Activated CD8-positive, alpha-beta memory T cell treated with anti-CD3 and anti-CD28 coated beads, Interleukin-2, amount 10 ng/mL, durations not matched to agents 7 days and 5 days (primary cell): Measurements from ENCODE around the gene FGD5. TPM values are rescaled to one million over a fixed set of nuclear protein-coding genes. Genes with fewer than 3 reads are reported as not detected.

Experiments used
- ATAC-seq: fragments of 150-1000 bp; cut with Tn5 transposase; one replicate; pipeline ENCODE4 v1.10.0; 2021; ENCODE audit warnings: moderate library complexity
- CTCF ChIA-PET: fragments of 350-600 bp; sonication (Branson Sonifier 250); formaldehyde crosslinking; loops from one replicate; lab custom pipeline; 2021; ENCODE audit warnings: antibody characterized with exemption; lab: Charles Lee
- DNase-seq: peaks from one replicate; pipeline ENCODE4 v3.0.0-alpha.2; 2020
- H3K27ac Mint-ChIP-seq: one replicate; pipeline ENCODE4 v1.8.0; 2021; ENCODE audit warnings: mild to moderate bottlenecking, mixed read lengths
- H3K27me3 Mint-ChIP-seq: one replicate; pipeline ENCODE4 v1.8.0; 2021; ENCODE audit warnings: mixed read lengths
- H3K36me3 Mint-ChIP-seq: one replicate; pipeline ENCODE4 v1.8.0; 2021; ENCODE audit warnings: mild to moderate bottlenecking, mixed read lengths
- H3K4me1 Mint-ChIP-seq: one replicate; pipeline ENCODE4 v1.8.0; 2021; ENCODE audit warnings: mixed read lengths
- H3K4me3 Mint-ChIP-seq: one replicate; pipeline ENCODE4 v1.8.0; 2021; ENCODE audit warnings: mild to moderate bottlenecking, moderate library complexity, mixed read lengths
- H3K9me3 Mint-ChIP-seq: one replicate; pipeline ENCODE4 v1.8.0; 2022; ENCODE audit warnings: low read depth, mixed read lengths
- total RNA-seq, 2 experiments: library from RNA; stranded (reverse); gene quantifications; one replicate each; pipeline ENCODE4 v1.2.3, GENCODE V29; 2021

FGD5 gene
- total RNA-seq, 2 experiments from 2014 or later = not detected

- CTCF ChIA-PET = interaction anchor here (1.1 to 1.6 kb wide), 2 partner anchors 127 to 159 kb away, joined by 3 to 5 read pairs; no protein-coding TSS in a partner anchor
- Mint-ChIP-seq H3K4me3 (no peak overlapping the region), H3K4me1 (no peaks in the 10 kb centered on the region), H3K9me3 (no peaks in the 10 kb centered on the region), H3K36me3 (no peaks in the 10 kb centered on the region), H3K27me3 (peaks cover 34% of the 10 kb centered on the region), H3K27ac (no peak overlapping the region)
- no peak for DNase-seq
- no peak for ATAC-seq
Measured at GRCh38 chr3:14794435-14794834, 24.3 kb upstream of the FGD5 start.

GRCh38 chr3:14795996-14796395, 22.8 kb upstream of the FGD5 start:
- Mint-ChIP-seq H3K27ac (no peak overlapping the region), H3K4me3 (no peak overlapping the region), H3K27me3 (peaks cover 28% of the 10 kb centered on the region), H3K9me3 (no peaks in the 10 kb centered on the region), H3K36me3 (no peaks in the 10 kb centered on the region), H3K4me1 (no peaks in the 10 kb centered on the region)
- DNase-seq (no peak), ATAC-seq (no peak)
- CTCF ChIA-PET = interaction anchor here (1.6 kb wide), 1 partner anchor 125 kb away, joined by 3 read pairs; no protein-coding TSS in a partner anchor

DNA sequence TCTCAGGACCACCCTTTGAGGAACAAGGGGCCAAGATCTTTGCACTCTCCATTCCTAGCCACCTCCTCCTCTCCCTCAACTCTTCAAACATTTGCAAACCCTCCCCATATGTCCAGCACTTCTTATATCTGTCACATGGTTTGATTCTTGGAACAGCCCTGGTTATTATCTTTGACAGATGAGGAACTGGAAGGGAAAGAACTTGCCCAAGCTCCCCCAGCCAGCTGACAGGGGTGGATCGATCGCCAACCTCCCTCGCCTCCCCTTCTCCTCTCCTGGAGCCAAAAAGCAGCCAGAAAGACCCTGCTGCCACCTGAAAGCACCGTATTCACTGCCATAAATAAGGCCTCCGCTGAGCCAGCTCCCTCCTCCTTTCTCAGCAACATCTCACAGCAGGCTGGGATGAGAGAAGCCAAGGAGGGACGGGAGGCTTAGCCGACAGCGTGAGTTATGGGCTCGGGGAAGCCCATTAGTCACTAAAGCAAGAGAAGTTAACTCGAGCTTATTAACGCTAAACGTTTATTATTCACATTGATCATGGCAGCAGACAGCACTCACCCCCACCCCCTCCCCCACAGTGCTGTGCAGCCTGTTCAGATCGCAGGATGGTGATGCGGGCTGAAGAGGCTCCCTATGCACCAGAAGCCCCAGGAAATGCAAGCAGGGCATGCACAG, 22.2 kb upstream of the FGD5 start:
- CTCF ChIA-PET = no interaction called here
- DNase-seq (no peak), ATAC-seq (no peak)
- Mint-ChIP-seq H3K27ac (no peak overlapping the region), H3K4me3 (no peak overlapping the region), H3K27me3 (peaks cover 23% of the 10 kb centered on the region), H3K36me3 (no peaks in the 10 kb centered on the region), H3K4me1 (no peaks in the 10 kb centered on the region), H3K9me3 (no peaks in the 10 kb centered on the region)

- no peaks in the 10 kb centered on the region for H3K36me3 Mint-ChIP-seq
- ATAC-seq = no peak
- H3K27me3 Mint-ChIP-seq = peaks cover 26% of the 10 kb centered on the region
- H3K4me3 Mint-ChIP-seq = no peak overlapping the region
- no peaks in the 10 kb centered on the region for H3K9me3 Mint-ChIP-seq
- no peak for DNase-seq
- H3K27ac Mint-ChIP-seq = no peak overlapping the region
- CTCF ChIA-PET = interaction anchor here (1.9 kb wide), 1 partner anchor 17 kb away, joined by 4 read pairs; no protein-coding TSS in a partner anchor
- H3K4me1 Mint-ChIP-seq = no peaks in the 10 kb centered on the region
Measured at GRCh38 chr3:14797731-14798130, 21.0 kb upstream of the FGD5 start.

- no peak for DNase-seq
Measured at GRCh38 chr3:14798231-14798630, 20.5 kb upstream of the FGD5 start.

DNA sequence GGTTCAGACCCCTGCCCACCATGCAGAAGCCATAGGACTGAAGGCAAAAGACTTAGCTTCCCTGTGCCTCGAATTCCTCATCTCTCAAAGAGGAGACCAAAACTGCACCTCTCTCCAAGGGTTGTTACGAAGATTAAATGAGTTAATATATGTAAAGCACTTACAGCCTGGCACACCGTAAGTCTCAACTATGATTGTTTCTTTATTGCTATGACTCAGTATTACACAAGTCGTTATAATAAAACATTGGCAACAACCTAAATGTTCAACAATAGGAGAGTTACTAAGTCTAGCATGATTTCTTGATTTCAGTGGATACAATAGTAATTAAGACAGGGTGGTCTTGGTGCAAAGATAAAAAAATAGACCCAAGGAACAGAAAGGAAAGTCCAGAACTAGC, 19.6 kb upstream of the FGD5 start:
- Mint-ChIP-seq H3K27me3 (peaks cover 33% of the 10 kb centered on the region), H3K27ac (no peak overlapping the region), H3K4me1 (peaks cover 8% of the 10 kb centered on the region), H3K9me3 (no peaks in the 10 kb centered on the region), H3K4me3 (no peak overlapping the region), H3K36me3 (no peaks in the 10 kb centered on the region)
- no peak for DNase-seq
- ATAC-seq = no peak
- CTCF ChIA-PET = interaction anchor here (1.9 kb wide), 1 partner anchor 18 kb away, joined by 4 read pairs; no protein-coding TSS in a partner anchor

More at GRCh38 chr3:14798231-14798630, 20.5 kb upstream of the FGD5 start:
- H3K4me3 Mint-ChIP-seq = no peak overlapping the region
- CTCF ChIA-PET = interaction anchor here (1.9 kb wide), 1 partner anchor 17 kb away, joined by 4 read pairs; no protein-coding TSS in a partner anchor
- H3K9me3 Mint-ChIP-seq = no peaks in the 10 kb centered on the region
- no peaks in the 10 kb centered on the region for H3K36me3 Mint-ChIP-seq
- ATAC-seq = no peak
- H3K4me1 Mint-ChIP-seq = peaks cover 2% of the 10 kb centered on the region
- peaks cover 28% of the 10 kb centered on the region for H3K27me3 Mint-ChIP-seq
- H3K27ac Mint-ChIP-seq = no peak overlapping the region

DNA sequence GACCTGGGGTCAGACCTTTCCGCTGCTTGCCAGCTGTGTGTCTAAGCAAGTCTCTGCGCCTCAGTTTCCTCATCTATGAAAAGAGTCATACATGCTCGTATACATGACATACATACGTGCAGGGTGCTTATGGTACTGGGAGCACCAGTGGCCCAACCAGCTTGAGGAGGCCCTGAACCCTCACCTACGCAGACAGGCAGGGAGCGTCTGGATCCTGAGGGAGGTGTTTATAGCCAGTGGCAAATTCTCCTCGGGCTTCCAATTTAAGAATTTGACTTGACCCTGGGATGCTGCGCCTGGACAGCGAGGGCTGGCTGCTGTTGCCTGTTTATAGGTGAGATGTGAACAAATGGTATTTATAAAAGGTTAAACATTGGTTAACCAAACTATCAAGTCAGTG, 17.7 kb upstream of the FGD5 start:
- no peak overlapping the region for H3K4me3 Mint-ChIP-seq
- H3K27ac Mint-ChIP-seq = no peak overlapping the region
- CTCF ChIA-PET = no interaction called here
- peaks cover 16% of the 10 kb centered on the region for H3K4me1 Mint-ChIP-seq
- no peaks in the 10 kb centered on the region for H3K9me3 Mint-ChIP-seq
- ATAC-seq (no peak), DNase-seq (no peak)
- H3K36me3 Mint-ChIP-seq = no peaks in the 10 kb centered on the region
- peaks cover 37% of the 10 kb centered on the region for H3K27me3 Mint-ChIP-seq

DNA sequence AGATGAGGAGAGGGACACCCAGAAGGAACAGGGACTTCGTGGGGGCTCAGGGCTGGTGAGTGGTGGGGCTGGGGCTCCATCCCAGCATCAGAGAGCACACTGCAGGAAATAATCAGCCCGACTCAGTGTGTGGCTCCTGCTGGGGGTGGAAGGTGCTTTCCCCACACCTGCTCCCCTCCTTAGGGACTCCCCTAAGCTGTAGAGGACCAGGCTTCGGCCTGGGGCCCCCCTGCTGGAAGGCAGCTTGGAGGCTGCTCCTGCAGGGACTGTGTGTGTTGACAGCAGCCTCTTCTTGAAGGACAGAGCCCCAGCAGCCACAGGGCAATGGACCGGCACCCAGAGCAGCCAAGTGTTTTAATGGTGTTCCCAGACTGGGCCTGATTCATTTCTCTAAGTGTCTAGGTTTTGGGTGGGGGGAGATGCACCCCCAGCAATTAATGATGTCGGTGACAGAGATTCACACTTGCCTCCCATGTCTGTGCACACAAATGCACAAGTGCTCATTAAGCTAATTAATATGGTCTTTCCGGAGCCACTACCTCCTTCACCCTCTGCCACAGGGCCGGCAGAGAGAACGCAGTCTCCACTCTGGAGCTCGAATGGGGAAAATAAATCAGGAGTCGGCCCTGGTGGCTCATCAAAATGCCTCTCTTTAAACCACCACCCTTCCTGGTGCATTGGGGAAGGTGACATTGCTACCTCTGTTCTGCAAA, 16.9 kb upstream of the FGD5 start:
- no peaks in the 10 kb centered on the region for H3K36me3 Mint-ChIP-seq
- H3K27me3 Mint-ChIP-seq = peaks cover 44% of the 10 kb centered on the region
- no peak overlapping the region for H3K4me3 Mint-ChIP-seq
- no peaks in the 10 kb centered on the region for H3K9me3 Mint-ChIP-seq
- no peak overlapping the region for H3K27ac Mint-ChIP-seq
- H3K4me1 Mint-ChIP-seq = peaks cover 24% of the 10 kb centered on the region
- DNase-seq (no peak), ATAC-seq (no peak)
- CTCF ChIA-PET = no interaction called here

DNA sequence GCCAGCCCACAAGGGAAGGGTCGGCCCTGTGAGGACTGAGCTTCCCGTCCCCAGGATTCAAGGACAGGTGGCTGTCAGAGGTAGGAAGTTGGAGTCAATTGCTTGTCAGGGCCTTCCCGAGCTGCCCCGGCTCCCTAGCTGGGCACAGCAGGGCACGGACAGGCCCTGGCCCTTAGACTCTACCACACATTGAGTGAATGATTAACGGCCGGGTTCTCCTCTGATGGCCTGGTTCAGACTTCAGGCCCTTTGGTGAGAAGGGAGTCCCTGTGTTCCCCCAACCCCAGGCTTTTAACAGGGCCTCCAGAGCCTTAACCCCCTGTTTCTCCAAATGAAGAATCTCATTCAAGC, 16.4 kb upstream of the FGD5 start:
- no peak for ATAC-seq
- Mint-ChIP-seq H3K4me1 (peaks cover 26% of the 10 kb centered on the region), H3K4me3 (no peak overlapping the region), H3K27ac (no peak overlapping the region), H3K27me3 (peaks cover 49% of the 10 kb centered on the region), H3K36me3 (no peaks in the 10 kb centered on the region), H3K9me3 (no peaks in the 10 kb centered on the region)
- CTCF ChIA-PET = no interaction called here
- DNase-seq = no peak

DNA sequence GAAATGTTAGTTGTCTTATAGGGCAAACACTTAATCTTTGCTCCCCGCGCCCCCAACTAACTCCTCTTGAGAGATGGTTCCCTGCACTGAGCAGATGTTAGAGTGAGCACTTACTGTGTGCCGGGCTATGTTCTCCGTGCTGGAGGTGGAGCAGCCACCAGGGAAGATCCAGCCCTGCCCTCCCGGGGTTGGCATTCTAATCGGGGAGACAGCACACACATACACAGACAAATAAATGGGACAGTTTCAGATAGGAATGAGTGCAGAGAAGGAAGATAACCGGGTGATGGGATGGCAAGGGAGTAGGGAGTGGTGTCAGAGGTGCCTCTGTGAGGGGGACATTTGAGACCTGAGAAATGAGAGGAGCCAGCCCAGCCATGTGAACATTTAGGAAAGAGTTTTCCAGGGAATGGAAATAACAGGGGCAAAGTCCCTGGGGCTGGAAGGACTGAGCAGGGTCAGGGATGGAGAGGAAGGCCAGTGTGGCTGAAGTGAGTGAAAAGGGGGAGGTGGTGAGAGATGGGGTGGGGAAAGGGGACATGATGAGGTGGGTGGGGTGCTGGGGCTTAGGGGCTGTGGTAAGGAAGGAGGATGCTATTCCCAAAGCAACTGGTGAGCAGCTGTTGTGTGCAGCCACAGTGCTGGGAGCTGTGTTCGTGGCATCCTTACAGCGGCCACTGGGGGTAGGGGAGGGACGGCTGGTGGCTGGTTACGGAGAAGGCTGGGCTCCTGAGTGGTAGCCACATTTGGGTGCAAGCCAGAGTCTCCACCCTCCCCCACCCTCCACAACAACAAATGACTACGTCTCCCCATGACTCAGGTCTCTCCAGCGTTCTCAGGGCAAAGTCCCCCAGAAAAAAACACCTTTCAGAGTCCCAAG, 15.4 kb upstream of the FGD5 start:
- ATAC-seq (peak; percentile 63), DNase-seq (peak; percentile 50)
- Mint-ChIP-seq H3K27me3 (peaks cover 58% of the 10 kb centered on the region), H3K9me3 (no peaks in the 10 kb centered on the region), H3K4me1 (peaks cover 26% of the 10 kb centered on the region), H3K36me3 (no peaks in the 10 kb centered on the region), H3K27ac (peak overlapping the region; percentile 59), H3K4me3 (no peak overlapping the region)
- CTCF ChIA-PET = no interaction called here

DNA sequence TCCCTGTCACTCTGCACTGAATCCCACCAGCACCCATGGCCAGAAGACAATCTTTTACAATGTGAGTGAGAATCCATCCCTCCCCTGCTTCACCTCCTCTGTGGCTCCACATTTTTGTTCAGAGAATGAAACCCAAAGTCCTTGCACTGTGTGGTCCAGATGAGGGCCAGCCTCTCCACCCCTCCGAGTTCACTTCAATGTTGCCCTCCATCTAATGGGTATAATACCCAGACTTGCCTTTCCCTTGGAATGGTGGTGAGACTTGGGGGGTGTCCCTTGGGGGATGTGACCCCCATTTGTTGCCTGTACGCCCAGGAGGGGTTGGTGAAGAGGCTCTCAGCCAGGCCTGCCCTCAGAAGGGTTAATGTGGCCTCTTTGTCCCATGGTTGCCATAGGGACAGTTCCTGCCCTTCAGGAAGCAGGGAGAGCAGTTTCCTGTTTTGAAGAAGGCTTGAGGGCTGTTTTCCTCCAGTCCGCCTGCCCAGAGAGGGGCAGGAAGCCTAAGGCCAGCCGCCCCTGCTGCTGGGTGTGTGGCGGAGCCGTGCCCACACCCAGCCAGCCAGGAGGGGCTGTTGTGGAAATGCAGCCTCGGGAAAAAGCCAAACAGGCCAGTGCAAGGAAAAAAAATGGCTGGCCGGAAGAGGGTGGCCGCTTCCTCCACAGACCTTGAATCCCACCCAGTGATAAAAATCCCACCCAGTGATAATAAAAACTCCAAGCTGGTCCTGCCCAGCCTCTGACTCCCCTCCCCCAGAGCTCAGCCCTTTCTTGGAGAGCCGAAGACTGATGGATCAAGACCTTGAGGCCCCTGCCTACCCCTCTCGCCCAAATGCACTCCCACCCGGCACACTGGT, 14.6 kb upstream of the FGD5 start:
- Mint-ChIP-seq H3K4me1 (peaks cover 26% of the 10 kb centered on the region), H3K9me3 (no peaks in the 10 kb centered on the region), H3K4me3 (no peak overlapping the region), H3K27ac (peak overlapping the region; percentile 59), H3K27me3 (peaks cover 64% of the 10 kb centered on the region), H3K36me3 (no peaks in the 10 kb centered on the region)
- ATAC-seq (no peak), DNase-seq (no peak)
- CTCF ChIA-PET = no interaction called here

DNA sequence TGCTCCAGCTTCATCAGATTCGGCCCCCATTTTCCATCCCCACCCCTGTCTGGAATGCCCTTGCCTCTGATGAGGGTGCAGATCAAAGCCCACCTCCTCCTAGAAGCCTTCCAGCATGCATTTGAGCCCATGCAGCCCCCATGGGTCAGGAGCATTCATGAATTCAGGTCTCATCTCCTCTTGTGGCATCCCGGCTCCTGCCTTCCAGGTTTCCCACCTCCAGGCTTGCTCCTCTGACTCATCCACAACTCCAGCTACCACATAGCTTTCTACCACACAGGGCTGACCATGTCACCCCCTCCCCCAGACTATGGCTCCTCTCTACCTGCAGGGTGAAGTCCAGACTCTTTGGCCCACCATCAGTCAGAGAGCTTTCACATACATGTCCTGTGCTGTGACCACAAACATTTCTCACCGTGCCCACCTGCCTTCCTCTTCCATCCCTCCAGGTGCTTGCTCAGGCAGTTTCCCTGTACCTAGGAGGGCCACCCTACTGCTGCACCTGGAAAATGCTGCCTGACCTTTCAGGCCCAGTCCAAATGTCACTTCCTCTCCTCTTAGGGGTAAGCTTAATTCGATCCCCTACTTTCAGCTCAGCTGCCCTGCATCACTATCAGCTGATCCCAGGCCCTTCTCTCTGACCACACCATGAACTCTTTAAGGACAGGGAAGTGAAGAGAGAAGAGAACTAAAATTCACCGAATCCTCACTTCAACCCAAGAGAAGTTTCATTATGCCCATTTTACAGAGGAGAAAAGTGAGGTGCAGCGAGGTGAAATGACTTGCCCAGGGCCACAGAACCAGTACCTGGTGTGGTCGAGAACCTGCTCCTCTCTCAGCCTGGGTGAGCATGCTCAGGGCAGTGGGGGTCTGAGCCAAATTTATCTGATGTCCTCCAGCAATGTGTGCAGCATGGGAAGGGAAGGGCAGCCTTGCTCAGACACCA, 13.7 kb upstream of the FGD5 start:
- CTCF ChIA-PET = no interaction called here
- no peak overlapping the region for H3K27ac Mint-ChIP-seq
- peaks cover 26% of the 10 kb centered on the region for H3K4me1 Mint-ChIP-seq
- no peaks in the 10 kb centered on the region for H3K9me3 Mint-ChIP-seq
- no peak for ATAC-seq
- H3K4me3 Mint-ChIP-seq = no peak overlapping the region
- H3K27me3 Mint-ChIP-seq = peaks cover 67% of the 10 kb centered on the region
- no peak for DNase-seq
- H3K36me3 Mint-ChIP-seq = no peaks in the 10 kb centered on the region
